ENCODE data around the gene SPIRE2.
"Not testable (repeated sequence)": the region's sequence is repeated elsewhere in the genome, so short reads cannot be mapped to it uniquely, and the experiment has no call there.

Gene SPIRE2

DNA sequence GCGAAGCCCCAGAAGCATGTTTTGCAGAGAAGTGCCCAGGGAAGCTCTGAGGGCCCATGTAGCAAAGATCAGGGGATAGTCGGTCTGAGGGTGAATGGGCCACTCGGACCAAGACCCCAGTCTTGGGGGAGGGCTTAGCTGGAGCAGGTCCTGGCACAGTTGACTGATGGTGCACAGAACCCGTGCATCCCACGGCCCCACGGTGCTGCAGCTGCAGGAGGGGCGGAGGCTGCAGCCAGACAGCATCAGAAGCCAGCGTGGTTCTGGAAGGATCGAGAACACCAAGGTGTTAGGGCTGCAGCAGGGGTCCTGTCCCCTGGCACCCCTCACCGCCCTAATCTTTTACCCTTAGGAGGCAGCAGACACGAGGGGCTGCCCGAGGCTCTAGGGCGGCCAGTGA lies 83.9 kb downstream of the SPIRE2 start:
- H3K27ac ChIP-seq (ENCODE audit: low read depth, low read length): no peak overlapping the region
- no peak overlapping the region for H3K4me3 ChIP-seq (ENCODE audit: low read depth, low read length)
- H3K4me1 ChIP-seq (ENCODE audit: control insufficient read depth, insufficient read depth, low read length): peaks cover 6% of the 10 kb centered on the region; the same call in 1 of the 2 replicates
- no peaks in the 10 kb centered on the region for H3K27me3 ChIP-seq (ENCODE audit: control insufficient read depth, insufficient read depth, low read length)
- no peak overlapping the region for H3K9ac ChIP-seq (ENCODE audit: low read length)
- peaks cover 45% of the 10 kb centered on the region for H3K36me3 ChIP-seq (ENCODE audit: control insufficient read depth, insufficient read depth, low read length)
- peaks cover 8% of the 10 kb centered on the region for H3K9me3 ChIP-seq (ENCODE audit: control insufficient read depth, insufficient read depth, low read depth, low read length)

DNA sequence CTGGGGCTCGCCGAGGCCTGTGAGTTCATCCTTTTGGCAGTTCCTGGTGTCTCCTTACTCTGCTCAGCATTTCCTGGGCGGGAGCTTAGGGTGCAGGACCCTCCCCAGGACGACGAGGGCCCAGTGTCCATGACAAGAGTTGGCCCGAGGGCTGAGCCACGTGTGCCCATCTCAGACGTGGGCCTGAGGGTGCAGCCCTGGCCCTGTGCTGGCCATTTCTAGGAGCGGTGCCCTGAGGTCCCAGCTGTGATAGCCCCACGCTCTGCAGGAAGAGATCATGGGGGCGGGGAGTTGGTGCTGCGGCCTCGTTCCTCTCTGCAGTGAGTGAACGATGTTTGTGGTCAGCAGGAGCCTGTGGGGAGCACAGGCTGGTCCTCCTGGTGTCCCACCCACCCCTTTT lies 84.4 kb downstream of the SPIRE2 start:
- Histone ChIP-seq H3K27ac (ENCODE audit: low read depth, low read length) (no peak overlapping the region), H3K36me3 (ENCODE audit: control insufficient read depth, insufficient read depth, low read length) (peaks cover 45% of the 10 kb centered on the region), H3K27me3 (ENCODE audit: control insufficient read depth, insufficient read depth, low read length) (no peaks in the 10 kb centered on the region), H3K9me3 (ENCODE audit: control insufficient read depth, insufficient read depth, low read depth, low read length) (peaks cover 7% of the 10 kb centered on the region; the same call in 1 of the 2 replicates), H3K4me1 (ENCODE audit: control insufficient read depth, insufficient read depth, low read length) (peaks cover 10% of the 10 kb centered on the region; the same call in 1 of the 2 replicates), H3K9ac (ENCODE audit: low read length) (no peak overlapping the region), H3K4me3 (ENCODE audit: low read depth, low read length) (no peak overlapping the region)

DNA sequence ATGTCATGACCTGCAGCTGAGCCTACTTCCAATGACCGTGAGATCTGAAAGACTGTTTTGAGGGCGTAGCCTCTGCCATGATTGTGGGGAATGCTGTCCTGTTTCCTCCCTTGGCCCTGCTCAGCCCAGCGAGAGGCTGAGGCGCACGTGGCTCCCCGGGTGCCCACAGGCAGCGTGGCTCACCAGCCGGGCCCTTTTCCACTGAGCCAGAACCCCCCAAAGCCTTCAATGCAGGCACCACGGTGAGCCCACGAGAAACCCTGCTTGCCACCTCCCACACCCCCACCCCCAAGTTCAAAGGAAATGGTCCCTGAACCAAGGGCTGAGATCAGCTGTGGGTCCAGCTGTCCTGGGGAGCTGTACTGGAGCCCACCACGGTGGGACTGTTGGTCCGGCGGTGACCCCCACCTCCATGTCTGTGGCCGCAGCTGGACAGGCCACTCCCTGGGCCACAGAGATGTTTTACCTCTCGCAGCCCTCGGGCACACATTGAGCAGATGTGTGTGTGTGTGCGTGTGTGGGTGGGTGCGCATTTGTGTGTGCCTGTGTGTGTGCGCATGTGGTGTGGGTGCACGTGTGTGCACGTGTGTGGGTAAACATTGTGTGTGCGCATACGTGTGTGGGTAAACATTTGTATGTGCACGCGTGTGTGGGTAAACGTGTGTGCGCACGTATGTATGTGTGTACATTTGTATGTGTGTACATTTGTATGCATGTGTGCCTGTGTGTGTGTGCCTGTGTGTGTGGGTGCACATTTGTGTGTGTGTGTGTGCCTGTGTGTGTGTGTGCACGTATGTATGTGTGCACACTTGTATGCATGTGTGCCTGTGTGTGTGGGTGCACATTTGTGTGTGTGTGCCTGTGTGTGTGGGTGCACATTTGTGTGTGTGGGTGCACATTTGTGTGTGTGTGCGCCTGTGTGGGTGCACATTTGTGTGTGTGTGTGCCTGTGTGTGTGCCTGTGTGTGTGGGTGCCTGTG lies 85.4 kb downstream of the SPIRE2 start:
- no peak overlapping the region for H3K4me3 ChIP-seq (ENCODE audit: low read depth, low read length)
- no peaks in the 10 kb centered on the region for H3K9me3 ChIP-seq (ENCODE audit: control insufficient read depth, insufficient read depth, low read depth, low read length)
- H3K27ac ChIP-seq (ENCODE audit: low read depth, low read length): no peak overlapping the region
- peaks cover 19% of the 10 kb centered on the region; the same call in 1 of the 2 replicates for H3K4me1 ChIP-seq (ENCODE audit: control insufficient read depth, insufficient read depth, low read length)
- H3K36me3 ChIP-seq (ENCODE audit: control insufficient read depth, insufficient read depth, low read length): peaks cover 37% of the 10 kb centered on the region
- H3K9ac ChIP-seq (ENCODE audit: low read length): no peak overlapping the region
- no peaks in the 10 kb centered on the region for H3K27me3 ChIP-seq (ENCODE audit: control insufficient read depth, insufficient read depth, low read length)

DNA sequence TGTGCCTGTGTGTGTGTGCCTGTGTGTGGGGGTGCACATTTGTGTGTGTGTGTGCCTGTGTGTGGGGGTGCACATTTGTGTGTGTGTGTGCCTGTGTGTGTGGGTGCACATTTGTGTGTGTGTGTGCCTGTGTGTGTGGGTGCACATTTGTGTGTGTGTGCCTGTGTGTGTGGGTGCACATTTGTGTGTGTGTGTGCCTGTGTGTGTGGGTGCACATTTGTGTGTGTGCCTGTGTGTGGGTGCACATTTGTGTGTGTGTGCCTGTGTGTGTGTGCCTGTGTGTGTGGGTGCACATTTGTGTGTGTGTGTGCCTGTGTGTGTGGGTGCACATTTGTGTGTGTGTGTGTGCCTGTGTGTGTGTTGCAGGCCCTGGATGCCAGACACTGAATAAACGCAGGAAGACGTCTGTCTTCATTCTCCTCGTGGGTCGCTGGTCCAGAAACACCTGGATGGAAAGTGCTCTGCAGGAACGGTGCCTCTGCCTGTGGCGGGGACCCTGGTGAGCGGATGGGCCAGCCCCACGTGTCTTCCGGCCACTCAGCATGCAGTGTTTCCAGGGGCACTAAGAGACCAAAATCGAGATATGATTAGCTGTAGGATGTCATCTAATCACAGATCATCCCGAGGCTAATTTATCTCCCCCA lies 86.5 kb downstream of the SPIRE2 start:
- not testable (repeated sequence) for H3K4me3 ChIP-seq (ENCODE audit: low read depth, low read length); H3K9me3 ChIP-seq (ENCODE audit: control insufficient read depth, insufficient read depth, low read depth, low read length); H3K27me3 ChIP-seq (ENCODE audit: control insufficient read depth, insufficient read depth, low read length); H3K9ac ChIP-seq (ENCODE audit: low read length); H3K27ac ChIP-seq (ENCODE audit: low read depth, low read length)
- H3K36me3 ChIP-seq (ENCODE audit: control insufficient read depth, insufficient read depth, low read length): peaks cover 29% of the 10 kb centered on the region
- peaks cover 27% of the 10 kb centered on the region; the same call in 1 of the 2 replicates for H3K4me1 ChIP-seq (ENCODE audit: control insufficient read depth, insufficient read depth, low read length)

DNA sequence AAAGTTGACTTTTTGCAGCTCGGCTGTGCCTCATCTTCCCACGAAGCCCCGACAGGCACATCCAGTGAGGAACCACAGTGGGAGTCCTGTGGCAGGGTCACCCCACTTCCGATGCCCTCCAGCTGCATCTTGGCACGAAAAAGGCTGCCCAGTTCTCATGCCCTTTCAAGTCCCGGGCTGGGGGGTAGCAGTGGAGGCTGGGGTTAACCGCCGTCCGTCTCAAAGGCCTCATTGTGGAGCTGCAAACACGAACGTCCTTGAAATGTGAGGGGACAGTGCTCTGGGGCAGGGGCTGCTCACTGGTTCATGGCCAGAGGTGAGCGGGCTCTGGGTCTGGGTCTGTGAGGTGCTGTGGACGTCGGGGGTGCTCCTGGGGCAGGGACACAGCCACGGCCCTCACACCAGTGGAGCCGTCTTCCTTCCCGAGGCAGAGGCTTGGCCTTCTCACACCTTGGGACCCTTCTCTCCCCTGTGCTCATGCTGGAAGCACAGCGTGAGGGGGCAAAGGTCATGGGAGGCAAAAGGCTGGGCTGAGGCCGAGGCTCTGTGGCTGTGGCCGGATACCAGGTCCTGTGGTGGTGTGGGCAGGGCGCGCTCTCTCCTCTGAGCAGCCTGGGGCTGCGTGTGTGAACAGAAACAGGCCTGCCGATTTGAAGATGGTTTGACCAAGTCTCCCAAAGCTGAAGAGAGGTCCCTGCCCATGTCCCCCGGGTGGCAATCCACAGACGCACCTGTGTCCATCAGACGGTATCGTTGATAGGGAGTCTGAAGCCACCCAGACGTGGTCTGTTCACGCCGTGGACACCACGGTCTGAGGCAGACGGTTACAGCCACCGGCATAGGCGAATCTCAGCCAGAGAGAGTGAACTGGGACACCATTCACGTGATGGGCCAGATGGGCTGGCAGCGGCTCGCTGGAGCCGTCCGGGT lies 87.3 kb downstream of the SPIRE2 start:
- H3K27ac ChIP-seq (ENCODE audit: low read depth, low read length): no peak overlapping the region
- peaks cover 28% of the 10 kb centered on the region for H3K4me1 ChIP-seq (ENCODE audit: control insufficient read depth, insufficient read depth, low read length)
- H3K4me3 ChIP-seq (ENCODE audit: low read depth, low read length): no peak overlapping the region
- H3K9ac ChIP-seq (ENCODE audit: low read length): no peak overlapping the region
- H3K36me3 ChIP-seq (ENCODE audit: control insufficient read depth, insufficient read depth, low read length): peaks cover 27% of the 10 kb centered on the region
- H3K9me3 ChIP-seq (ENCODE audit: control insufficient read depth, insufficient read depth, low read depth, low read length): no peaks in the 10 kb centered on the region
- H3K27me3 ChIP-seq (ENCODE audit: control insufficient read depth, insufficient read depth, low read length): peaks cover 2% of the 10 kb centered on the region; the same call in 1 of the 2 replicates

DNA sequence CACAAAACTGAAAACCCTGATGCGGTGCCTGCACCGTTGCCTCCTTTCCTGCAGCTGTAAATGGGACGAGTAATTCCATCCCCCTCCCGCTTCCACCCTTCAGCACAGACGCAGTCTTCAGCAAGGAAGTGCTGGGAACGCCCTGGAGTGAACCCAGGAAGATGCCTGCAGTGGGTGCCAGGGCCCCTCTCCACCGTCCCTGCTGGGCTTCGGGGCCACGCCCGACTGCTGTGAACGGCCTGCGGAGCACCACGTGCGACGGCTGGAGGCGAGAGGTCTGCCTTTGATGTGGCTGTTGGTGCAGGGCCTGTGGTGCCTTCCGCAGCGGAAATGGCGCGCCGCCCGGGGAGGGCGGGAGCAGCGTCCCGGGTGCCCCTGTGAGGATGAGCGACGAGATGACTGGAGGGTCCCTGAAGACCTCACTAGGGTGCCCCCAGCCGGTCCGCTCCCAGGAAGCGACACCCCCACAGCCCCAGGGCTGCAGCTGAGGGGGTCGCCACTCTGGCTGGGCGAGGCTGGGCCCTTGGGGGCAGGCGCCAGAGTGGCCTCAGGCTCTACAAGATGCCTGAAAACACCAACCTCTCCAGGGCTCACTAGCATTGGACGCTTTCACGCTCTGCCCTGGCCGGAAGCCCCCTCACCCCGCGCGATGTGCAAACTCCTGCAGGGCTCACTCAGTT lies 89.6 kb downstream of the SPIRE2 start:
- Histone ChIP-seq H3K9me3 (ENCODE audit: control insufficient read depth, insufficient read depth, low read depth, low read length) (no peaks in the 10 kb centered on the region), H3K4me3 (ENCODE audit: low read depth, low read length) (peak overlapping the region; percentile 55), H3K9ac (ENCODE audit: low read length) (peak overlapping the region; percentile 41), H3K4me1 (ENCODE audit: control insufficient read depth, insufficient read depth, low read length) (peaks cover 43% of the 10 kb centered on the region), H3K27me3 (ENCODE audit: control insufficient read depth, insufficient read depth, low read length) (peaks cover 2% of the 10 kb centered on the region; the same call in 1 of the 2 replicates), H3K27ac (ENCODE audit: low read depth, low read length) (peak overlapping the region; percentile 0; the same call in 1 of the 2 replicates), H3K36me3 (ENCODE audit: control insufficient read depth, insufficient read depth, low read length) (peaks cover 7% of the 10 kb centered on the region; the same call in 1 of the 2 replicates)

DNA sequence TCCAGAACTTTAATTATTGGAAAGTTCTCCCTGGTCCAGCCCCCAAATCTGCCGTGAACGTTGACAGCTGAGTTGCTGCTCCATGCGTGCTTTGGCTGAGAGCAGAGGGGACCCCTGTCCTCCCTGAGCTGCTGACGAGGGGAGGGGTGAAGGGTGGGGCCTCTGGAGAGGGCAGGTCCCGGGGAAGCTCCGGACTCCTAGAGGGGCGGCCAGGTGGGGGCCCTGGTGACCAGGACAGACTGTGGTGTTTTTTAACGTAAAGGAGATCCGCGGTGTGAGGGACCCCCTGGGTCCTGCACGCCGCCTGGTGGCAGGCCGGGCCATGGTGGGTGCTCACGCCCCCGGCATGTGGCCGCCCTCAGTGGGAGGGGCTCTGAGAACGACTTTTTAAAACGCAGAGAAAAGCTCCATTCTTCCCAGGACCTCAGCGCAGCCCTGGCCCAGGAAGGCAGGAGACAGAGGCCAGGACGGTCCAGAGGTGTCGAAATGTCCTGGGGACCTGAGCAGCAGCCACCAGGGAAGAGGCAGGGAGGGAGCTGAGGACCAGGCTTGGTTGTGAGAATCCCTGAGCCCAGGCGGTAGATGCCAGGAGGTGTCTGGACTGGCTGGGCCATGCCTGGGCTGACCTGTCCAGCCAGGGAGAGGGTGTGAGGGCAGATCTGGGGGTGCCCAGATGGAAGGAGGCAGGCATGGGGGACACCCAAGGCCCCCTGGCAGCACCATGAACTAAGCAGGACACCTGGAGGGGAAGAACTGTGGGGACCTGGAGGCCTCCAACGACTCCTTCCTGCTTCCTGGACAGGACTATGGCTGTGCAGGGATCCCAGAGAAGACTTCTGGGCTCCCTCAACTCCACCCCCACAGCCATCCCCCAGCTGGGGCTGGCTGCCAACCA lies 90.4 kb downstream of the SPIRE2 start, which contains the start of gene MC1R:
MC1R (plus strand) TSS at position 410 of the 895 bp plus-strand sequence; CDS start at position 807, 397 bp downstream.
- Histone ChIP-seq H3K36me3 (ENCODE audit: control insufficient read depth, insufficient read depth, low read length) (peaks cover 5% of the 10 kb centered on the region; the same call in 1 of the 2 replicates), H3K9me3 (ENCODE audit: control insufficient read depth, insufficient read depth, low read depth, low read length) (no peaks in the 10 kb centered on the region), H3K4me1 (ENCODE audit: control insufficient read depth, insufficient read depth, low read length) (peaks cover 43% of the 10 kb centered on the region), H3K27me3 (ENCODE audit: control insufficient read depth, insufficient read depth, low read length) (peaks cover 2% of the 10 kb centered on the region; the same call in 1 of the 2 replicates), H3K9ac (ENCODE audit: low read length) (peak within 1 kb of the TSS; percentile 41), H3K4me3 (ENCODE audit: low read depth, low read length) (peak within 1 kb of the TSS; percentile 55), H3K27ac (ENCODE audit: low read depth, low read length) (peak within 1 kb of the TSS; percentile 0; the same call in 1 of the 2 replicates)

DNA sequence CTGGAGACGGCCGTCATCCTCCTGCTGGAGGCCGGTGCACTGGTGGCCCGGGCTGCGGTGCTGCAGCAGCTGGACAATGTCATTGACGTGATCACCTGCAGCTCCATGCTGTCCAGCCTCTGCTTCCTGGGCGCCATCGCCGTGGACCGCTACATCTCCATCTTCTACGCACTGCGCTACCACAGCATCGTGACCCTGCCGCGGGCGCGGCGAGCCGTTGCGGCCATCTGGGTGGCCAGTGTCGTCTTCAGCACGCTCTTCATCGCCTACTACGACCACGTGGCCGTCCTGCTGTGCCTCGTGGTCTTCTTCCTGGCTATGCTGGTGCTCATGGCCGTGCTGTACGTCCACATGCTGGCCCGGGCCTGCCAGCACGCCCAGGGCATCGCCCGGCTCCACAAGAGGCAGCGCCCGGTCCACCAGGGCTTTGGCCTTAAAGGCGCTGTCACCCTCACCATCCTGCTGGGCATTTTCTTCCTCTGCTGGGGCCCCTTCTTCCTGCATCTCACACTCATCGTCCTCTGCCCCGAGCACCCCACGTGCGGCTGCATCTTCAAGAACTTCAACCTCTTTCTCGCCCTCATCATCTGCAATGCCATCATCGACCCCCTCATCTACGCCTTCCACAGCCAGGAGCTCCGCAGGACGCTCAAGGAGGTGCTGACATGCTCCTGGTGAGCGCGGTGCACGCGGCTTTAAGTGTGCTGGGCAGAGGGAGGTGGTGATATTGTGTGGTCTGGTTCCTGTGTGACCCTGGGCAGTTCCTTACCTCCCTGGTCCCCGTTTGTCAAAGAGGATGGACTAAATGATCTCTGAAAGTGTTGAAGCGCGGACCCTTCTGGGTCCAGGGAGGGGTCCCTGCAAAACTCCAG lies 91.5 kb downstream of the SPIRE2 start:
- Histone ChIP-seq H3K9ac (ENCODE audit: low read length) (no peak overlapping the region), H3K27ac (ENCODE audit: low read depth, low read length) (no peak overlapping the region), H3K27me3 (ENCODE audit: control insufficient read depth, insufficient read depth, low read length) (peaks cover 2% of the 10 kb centered on the region), H3K4me1 (ENCODE audit: control insufficient read depth, insufficient read depth, low read length) (peaks cover 49% of the 10 kb centered on the region), H3K4me3 (ENCODE audit: low read depth, low read length) (no peak overlapping the region), H3K36me3 (ENCODE audit: control insufficient read depth, insufficient read depth, low read length) (no peaks in the 10 kb centered on the region), H3K9me3 (ENCODE audit: control insufficient read depth, insufficient read depth, low read depth, low read length) (no peaks in the 10 kb centered on the region)

DNA sequence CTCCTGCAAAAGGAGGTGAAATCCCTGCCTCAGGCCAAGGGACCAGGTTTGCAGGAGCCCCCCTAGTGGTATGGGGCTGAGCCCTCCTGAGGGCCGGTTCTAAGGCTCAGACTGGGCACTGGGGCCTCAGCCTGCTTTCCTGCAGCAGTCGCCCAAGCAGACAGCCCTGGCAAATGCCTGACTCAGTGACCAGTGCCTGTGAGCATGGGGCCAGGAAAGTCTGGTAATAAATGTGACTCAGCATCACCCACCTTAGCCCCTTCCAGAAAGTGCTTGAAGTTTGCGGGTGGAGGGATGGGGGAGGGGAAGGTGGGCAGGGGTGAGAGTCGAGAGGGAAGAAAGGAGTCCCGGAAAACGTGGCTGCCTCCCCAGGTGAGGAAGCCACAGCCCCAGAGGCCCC lies 92.4 kb downstream of the SPIRE2 start:
- Histone ChIP-seq H3K4me1 (ENCODE audit: control insufficient read depth, insufficient read depth, low read length) (peaks cover 52% of the 10 kb centered on the region), H3K36me3 (ENCODE audit: control insufficient read depth, insufficient read depth, low read length) (no peaks in the 10 kb centered on the region), H3K9me3 (ENCODE audit: control insufficient read depth, insufficient read depth, low read depth, low read length) (no peaks in the 10 kb centered on the region), H3K27ac (ENCODE audit: low read depth, low read length) (no peak overlapping the region), H3K27me3 (ENCODE audit: control insufficient read depth, insufficient read depth, low read length) (peaks cover 4% of the 10 kb centered on the region), H3K4me3 (ENCODE audit: low read depth, low read length) (peak overlapping the region; percentile 76; the same call in 1 of the 2 replicates), H3K9ac (ENCODE audit: low read length) (peak overlapping the region; percentile 92)
